Stimulated activated CD4-positive, alpha-beta T cell treated with anti-CD3 and anti-CD28 coated beads, Interleukin-12 subunit alpha, Interleukin-12 subunit beta, amount 100 ng/mL, for 24 hours (primary cell): Measurements from ENCODE around the gene RIN3.

ENCODE experiments used
- DNase-seq, 2 experiments: peaks; one replicate each; pipeline ENCODE4 v3.0.0-alpha.2; 2020; ENCODE audit warnings: low read depth in 2 of 2

Gene RIN3, protein sequence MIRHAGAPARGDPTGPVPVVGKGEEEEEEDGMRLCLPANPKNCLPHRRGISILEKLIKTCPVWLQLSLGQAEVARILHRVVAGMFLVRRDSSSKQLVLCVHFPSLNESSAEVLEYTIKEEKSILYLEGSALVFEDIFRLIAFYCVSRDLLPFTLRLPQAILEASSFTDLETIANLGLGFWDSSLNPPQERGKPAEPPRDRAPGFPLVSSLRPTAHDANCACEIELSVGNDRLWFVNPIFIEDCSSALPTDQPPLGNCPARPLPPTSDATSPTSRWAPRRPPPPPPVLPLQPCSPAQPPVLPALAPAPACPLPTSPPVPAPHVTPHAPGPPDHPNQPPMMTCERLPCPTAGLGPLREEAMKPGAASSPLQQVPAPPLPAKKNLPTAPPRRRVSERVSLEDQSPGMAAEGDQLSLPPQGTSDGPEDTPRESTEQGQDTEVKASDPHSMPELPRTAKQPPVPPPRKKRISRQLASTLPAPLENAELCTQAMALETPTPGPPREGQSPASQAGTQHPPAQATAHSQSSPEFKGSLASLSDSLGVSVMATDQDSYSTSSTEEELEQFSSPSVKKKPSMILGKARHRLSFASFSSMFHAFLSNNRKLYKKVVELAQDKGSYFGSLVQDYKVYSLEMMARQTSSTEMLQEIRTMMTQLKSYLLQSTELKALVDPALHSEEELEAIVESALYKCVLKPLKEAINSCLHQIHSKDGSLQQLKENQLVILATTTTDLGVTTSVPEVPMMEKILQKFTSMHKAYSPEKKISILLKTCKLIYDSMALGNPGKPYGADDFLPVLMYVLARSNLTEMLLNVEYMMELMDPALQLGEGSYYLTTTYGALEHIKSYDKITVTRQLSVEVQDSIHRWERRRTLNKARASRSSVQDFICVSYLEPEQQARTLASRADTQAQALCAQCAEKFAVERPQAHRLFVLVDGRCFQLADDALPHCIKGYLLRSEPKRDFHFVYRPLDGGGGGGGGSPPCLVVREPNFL

DNA sequence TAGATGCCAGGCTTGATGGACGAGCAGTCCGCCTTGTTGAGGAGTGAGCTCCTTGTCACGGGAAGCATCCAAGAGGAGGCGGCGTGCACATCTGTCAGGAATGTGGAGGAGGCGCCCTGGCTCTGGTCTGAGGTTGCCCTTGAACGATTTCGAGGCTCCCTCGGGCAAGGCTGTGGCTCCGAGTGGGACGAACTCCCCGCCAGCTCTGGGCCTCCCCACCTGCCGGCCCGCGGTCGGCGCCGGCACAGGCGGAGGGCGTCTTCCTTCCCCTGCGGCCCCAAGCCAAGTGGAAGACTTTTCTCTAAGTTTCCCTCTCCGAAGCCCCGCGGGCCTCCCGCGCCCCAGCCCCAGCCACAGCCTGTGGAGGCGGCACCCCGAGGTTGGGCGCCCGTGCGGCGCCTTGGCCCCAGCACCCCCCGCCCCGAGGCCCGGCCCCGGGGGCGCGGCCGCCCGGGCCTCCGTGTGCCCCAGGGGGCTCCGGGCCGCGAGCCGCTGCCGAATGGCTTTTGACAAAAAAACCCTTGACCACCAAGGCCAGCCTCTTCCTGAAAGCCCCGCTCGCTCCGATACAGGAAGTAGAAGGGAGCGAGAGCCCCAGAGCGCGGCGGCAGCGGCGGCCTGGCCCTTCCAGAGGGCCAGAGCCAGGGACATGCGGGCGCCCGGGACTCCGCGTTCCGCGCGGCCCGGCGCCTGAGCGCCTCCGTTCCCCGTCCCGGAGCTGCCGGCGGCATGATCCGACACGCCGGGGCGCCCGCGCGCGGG, at the start of gene RIN3:
TSS of gene RIN3 (plus strand) at position 578 of the 762 bp plus-strand sequence. CDS start at position 730, 152 bp downstream.
- DNase-seq: peak in 1 of 2 experiments; percentile 27

DNA sequence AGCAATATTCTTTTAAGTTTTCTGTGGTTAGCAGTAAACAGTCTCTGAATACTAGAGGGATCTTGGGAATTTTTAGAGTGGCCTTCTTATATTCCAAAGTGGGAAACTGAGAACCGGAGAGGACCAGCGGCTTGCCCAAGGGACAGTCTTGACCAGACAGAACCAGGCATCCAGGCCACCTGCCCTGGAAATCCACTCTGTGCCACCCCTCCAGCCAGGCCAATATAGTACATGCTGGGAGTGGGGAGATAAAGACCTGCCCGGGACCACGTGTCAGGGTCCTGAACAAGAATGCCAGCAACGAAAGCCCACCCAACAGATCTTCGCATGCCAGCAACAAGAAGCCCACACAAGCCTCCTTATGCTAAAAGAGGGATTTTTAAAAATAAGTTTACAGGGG, 49.4 kb upstream of the RIN3 start:
- DNase-seq: no peak

DNA sequence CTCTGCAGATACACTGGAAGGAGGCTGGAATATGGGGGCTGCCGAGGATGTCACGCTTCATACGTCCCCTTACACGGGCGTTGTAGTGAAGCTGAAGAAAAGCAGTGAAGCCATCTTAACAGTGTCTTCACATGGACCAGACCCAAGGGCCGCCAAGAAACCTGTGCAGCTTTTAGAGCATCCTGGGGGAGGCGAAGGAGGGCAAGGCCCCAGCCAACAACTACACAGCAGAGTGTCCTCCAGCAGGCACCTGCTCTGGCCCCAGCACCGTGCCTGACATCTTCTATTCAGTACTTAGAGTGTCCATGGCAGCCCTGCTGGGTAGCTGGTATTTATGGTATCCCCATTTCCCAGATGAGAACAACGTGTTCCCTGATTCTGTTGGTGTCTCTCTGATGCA, 48.9 kb upstream of the RIN3 start:
- DNase-seq: no peak

DNA sequence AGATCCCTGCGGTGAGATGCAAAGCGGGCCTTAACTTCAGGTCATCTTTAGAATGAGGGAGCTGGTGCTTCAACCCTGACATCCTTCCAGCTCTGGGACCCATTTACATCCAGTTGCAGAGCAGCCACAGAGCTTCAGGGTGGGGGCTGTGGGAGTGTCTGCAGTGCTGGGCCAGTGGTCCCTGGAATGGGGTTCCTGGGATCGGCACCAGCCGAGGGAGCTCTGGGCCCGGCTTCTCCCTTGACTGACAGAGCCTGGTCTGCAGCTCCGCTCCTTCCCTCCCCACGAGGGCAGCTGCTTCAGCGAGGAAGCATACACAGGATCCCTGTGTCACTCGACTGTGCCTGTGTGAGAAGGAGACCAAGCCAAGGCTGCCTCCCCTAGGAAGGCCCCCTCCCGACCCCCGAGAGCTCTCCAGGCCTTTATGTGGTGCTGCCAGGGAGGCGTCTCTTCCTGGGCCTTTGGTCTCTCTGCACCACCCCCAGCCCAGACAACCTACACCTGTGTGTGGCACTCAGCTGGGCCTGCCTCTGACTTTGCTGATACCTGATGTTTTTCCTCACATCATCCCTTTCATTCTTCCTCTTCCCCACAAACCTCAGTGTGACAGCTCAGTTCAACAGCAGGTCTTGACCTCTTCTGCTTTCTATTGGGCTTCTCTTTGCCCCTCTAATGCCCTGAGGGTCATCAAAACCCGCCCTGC, 48.1 kb upstream of the RIN3 start:
- DNase-seq: no peak

DNA sequence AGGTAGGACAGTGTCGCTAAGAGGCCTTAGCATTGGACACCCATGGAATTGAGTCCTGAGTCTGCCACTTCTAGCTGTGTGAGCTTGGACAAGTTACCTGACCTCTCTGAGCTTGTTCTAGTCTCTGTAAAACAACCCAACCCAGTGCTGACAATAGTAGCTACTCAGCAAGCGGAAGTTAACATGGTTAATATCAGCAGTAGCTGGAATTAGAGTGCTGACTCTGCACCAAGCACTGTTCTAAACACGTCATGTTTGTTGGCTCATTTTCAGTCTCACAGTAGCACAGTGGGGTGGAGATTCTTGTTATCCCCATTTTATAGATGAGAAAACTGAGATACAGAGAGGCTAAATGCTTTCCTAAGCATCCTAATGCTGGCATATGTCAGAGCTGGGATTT, 47.5 kb upstream of the RIN3 start:
- no peak for DNase-seq

DNA sequence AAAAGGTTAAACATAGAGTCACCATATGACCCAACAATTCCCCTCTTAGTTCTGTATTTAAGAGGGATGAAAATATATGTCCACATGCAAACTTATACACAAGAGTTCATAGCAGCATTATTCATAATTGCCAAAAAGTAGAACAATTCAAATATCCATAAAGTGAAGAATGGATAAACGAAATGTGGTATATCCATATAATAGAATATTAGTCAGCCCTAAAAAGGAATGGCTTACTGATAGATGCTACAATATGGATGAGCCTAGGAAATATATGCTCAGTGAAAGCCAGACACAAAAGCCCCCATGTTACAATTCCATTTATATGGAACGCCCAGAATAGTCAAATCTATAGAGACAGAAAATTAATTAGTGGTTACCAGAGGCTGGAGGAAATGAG, 44.1 kb upstream of the RIN3 start:
- no peak for DNase-seq

DNA sequence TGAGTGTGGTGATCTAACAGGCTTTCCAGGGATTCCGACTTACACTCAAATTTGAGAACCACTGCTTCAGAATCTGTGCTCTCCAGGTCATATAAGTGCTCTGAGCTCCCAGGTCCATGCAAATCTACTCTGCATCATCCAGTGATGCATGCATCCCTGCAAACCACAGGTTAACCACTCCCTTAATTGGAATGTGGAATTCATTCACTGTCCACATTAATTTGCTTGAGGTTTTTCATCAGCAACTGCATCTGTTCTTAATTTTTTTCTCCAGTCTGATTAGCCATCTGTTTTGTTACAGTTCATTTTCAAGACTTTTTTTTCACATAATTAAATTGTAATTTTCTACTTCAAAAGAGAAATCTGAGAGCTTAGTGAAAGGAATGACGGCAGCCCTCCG, 43.4 kb upstream of the RIN3 start:
- DNase-seq: no peak

DNA sequence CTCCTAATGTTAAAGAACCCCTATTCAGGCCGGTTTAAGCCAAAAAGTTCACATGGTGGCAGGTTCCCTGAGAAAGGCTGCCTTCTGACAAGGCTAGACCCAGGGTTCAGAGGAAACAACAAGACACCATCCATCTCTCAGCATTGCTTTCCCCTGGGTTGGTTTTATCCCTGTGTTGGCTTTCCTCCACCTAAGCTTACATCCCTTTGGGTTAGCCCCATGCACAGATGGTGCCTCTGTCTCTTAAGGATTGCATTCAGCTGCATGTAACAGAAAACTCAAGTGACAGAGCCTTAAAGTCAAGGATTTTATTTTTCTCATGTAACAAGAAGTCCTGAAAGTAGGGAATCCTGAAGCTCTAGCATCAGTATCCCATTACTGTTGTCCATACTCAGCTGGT, 42.8 kb upstream of the RIN3 start:
- no peak for DNase-seq

DNA sequence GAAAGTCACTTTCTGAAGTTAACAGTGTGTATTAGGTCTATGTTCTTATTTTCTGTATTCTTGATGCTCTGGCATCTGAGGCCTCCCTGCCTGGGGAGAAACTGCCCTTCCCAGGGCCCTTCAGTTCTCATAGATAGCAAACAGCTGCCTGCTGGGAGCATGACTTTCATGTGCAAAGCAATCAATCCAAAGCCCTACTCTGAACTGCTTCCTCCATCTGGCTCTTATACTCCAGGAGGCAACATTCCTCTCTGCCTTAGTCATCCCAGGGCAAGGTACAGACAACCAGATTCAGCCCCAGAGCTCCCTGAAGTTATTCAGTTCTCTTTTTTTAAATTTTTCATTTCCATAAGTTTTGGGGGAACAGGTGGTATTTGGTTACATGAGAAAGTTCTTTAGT, 41.7 kb upstream of the RIN3 start:
- DNase-seq: no peak

DNA sequence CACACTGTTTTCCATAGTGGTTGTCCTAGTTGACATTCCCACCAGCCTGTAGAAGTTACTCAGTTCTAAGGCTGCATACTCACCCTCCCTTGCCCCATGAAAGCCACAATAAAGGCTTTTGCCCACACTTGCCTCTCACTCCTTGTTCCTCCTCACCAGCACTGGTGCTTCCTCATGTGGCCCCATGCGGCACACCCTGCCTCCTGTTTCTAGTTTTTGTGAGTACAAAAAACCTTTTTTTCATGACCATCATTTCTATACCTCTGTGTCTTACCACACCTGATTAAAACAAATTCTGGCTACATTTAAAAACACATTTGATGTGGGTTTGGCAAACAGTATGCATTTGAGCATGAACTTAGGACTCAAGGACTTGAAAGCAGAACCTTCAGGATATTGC, 40.7 kb upstream of the RIN3 start:
- DNase-seq: no peak

DNA sequence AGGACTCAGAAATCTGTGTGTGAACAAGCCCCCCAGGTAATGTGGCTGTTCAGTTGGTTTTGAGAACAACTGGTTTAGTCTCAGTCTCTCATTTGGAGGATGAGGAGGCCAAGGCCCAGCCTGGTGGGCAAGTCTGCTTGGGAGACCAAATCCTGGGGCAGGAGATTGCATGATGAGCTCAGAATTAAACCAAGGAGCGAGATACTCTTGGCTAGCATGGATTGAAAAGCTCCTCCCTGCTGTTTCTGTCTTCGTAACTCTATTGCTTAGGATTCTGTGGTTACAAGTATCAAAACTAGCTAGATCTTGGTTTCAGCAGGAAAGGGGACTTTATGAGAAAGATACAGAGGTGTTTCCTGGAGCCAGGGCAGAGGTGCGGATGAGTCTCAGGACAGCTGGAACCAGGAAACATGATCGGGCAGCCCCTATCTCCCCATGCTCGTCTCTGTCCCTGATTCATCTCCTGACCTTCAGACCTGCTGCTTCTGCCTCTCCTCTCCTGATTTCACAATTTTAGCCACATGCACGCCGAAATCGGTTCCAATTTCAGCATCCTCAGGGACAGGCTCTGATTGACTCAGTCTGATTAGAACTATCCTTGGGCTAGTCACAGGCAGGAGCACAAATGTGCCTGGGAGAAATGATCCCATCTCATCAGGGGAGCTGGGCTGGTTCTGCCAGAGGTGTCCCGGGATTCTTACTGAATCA, 40.2 kb upstream of the RIN3 start:
- no peak for DNase-seq

DNA sequence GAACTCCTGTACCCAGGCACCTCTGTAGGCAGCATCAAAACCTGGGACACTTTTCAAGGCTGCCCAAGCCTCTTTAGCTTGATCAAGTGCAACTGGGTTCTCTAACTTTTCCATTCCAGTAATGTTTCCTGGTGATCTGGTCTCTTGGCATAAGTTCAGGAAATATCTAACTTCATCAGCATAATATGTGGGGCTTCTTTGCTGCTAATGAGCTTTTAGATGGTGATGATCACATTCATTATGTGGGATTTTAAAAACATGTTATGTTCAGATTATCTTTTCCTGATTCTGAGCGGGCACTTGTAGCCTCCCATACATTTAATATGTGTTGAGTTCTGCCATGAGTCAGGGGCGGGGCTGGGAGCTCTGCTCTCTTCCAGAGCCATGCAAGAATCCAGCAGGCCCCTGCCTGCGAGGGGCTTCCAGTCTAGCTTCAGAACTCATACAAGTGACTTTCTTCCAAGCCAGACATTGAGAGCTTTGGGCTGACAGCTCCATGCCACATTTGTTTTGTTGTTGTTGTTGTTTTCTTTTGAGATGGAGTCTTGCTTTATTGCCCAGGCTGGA, 39.5 kb upstream of the RIN3 start:
- DNase-seq: no peak

DNA sequence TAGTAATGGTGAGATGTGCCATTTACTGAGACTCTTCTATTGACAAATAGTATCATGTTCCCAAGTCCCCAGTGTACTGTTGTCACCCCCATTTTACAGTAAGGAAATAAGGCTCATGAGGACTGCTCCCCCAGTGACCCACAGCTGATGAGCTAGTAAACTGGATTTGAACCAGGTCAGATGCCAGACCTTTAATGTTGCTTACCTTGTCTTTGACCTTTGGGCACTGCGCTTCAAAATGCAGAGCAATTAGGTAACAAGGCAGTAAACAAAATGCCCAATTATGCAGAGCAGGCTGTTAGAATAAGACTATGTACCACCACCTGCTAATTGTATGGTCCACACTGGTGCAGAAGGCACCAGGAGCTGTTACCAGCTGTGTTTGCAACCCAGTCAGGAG, 38.5 kb upstream of the RIN3 start:
- no peak for DNase-seq

DNA sequence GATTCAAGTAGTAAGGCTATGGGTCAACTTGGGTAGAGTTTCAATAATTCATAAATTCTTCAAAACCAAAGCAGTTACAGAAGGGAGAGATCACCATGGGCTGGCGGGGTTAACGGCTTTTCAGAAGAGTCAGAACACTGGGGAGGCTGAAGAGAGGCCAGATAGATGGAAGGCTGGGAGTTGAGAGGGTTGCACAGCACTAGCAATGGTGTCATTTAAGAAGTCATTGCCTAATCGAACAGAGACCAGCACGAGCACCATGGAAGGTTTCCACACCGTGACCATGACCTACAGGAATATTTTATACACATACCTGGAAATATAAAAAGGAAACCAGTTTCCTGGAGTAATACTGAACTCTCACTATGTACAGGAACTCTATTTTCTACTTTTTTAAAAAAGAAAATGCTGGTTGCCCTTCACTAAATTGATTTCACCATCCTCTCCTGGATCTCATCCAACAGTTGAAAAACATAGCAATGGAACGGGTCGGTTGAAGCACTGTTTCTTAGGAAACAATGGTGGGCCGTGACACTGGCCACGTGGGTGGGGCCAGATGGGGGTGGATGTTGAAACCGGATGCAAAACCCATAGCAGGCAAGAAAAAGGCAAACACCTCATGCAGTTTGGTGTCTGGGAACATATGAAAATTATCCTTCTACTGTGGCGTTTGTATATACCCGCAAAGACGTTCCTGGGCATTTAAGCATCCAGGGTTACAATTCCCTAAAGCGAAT, 38.0 kb upstream of the RIN3 start:
- no peak for DNase-seq

DNA sequence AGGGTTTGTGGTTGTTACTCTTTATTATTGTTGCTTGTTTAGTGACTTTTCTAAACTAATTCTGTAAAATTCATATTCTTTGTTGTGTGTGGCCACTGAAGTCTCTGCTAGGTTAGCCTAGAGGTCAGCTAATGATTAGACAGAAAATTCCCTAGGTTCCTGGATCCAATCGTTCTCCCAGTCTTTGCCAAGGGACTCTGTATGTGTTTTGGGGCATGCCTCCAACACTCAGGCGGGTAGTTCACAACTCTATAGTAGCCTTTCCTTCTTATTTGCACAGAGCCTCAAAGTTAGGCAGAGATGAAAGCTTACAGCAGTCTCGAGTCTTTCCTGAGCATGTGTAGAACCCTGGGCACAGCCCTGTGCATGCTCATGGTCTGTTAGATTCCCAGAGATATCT, 32.7 kb upstream of the RIN3 start:
- DNase-seq: no peak

DNA sequence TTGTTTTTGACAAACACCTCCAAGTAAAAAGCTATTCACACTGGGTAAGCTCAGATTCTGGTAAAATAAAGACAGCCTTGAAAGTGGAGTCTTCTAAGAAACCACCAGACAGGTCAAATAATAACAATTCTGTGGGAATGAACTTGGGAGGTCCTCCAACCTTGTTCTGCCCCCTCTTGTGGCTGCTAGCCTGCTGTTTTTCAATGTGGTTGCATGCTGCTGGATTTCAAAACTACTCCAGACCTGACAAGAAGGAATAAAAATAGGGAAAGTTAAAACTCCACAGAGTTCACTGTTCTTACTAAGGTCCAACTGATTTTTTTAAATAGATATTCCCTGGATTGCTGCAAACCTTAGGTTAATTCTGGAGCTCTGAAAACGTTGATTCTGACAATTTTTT, 32.2 kb upstream of the RIN3 start:
- no peak for DNase-seq

DNA sequence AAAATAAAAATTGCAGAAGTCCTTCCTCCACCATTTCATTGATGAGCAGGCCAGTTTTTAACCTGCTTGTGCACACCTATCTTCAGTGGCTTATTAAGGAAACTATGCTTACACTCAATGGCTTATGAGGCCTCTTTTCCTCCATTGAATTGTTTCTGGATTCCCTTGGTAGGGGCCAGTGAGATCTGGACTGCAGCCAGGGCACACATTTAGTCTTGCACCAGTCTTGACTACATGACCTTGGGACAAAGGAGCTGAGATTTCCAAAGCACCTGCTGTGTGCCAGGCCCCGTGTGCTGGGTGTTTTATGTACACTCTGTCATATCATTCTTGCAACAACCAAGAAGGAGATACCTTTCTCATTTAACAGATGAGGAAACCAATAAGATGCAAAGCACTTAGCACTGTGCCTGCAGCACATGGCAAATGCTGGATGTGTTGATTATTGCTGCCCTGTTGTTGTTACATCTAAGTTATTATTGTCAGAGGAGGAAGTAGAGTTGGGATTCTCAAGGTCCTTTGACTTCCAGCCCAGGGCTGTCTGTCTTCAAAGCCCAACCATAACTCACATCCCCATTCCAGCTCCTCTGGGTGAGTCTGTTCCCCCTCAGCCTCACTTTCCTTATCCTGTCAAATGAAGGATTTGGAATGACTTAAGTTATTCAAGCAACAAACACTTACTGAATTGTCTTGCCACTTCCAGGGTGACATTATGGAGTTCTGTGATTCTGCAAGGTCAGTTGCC, 31.6 kb upstream of the RIN3 start:
- no peak for DNase-seq

DNA sequence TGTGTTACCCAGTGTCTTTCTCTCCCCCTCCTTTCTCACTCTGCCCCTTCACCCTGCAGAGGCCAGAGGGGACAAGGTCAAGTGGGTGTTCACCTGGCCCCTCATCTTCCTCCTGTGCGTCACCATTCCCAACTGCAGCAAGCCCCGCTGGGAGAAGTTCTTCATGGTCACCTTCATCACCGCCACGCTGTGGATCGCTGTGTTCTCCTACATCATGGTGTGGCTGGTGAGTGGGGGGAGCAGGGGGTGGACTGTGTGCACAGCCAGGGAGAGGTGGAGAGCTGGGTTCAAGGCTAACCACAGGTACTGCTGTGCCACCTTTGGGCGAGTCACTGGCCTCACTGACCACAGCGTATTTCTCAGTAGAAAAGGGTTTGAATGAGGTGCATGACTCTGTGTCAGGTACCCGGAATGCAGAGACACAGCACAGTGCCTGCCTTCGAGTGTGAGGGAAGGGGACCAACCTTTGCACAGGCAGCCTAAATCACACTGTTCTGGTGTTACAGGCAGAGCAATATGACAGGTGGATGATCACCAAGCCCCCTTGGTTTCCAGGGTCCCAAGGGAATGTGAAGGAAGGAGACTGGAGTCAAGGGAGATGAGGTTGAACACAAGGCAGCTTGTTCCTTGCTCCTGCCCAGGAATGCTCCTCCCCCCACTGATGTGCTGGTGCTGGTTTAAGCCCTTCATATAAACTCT, 30.8 kb upstream of the RIN3 start:
- no peak for DNase-seq
